ENCODE results near the gene PLCD3. TPM values are rescaled to one million over a fixed set of nuclear protein-coding genes. Genes with fewer than 3 reads are reported as not detected.

PLCD3 gene
- total RNA-seq, 1 experiment from 2014 or later = 21.0 TPM

- no peak for DNase-seq (ENCODE audit: low spot score)
These were observed 14.3 kb downstream of the PLCD3 start for GRCh38 chr17:45117848-45118646.

- no peak for DNase-seq (ENCODE audit: low spot score)
These were observed 15.0 kb downstream of the PLCD3 start for GRCh38 chr17:45117334-45117733.

- DNase-seq (ENCODE audit: low spot score) = no peak
These were observed 15.8 kb downstream of the PLCD3 start for GRCh38 chr17:45116434-45117016.

GRCh38 chr17:45115871-45116270 lies 16.4 kb downstream of the PLCD3 start:
- no peak for DNase-seq (ENCODE audit: low spot score)

- DNase-seq (ENCODE audit: low spot score) = no peak
These were observed 17.2 kb downstream of the PLCD3 start for GRCh38 chr17:45115015-45115625.

- no peak for DNase-seq (ENCODE audit: low spot score)
These were observed 18.0 kb downstream of the PLCD3 start for GRCh38 chr17:45114117-45114932.

- DNase-seq (ENCODE audit: low spot score) = no peak
These were observed 18.9 kb downstream of the PLCD3 start for GRCh38 chr17:45113424-45113754.

GRCh38 chr17:45112559-45113423 lies 19.5 kb downstream of the PLCD3 start:
- no peak for DNase-seq (ENCODE audit: low spot score)

- DNase-seq (ENCODE audit: low spot score) = no peak
These were observed 20.5 kb downstream of the PLCD3 start for GRCh38 chr17:45111850-45112249.

- DNase-seq (ENCODE audit: low spot score) = no peak
These were observed 21.4 kb downstream of the PLCD3 start for GRCh38 chr17:45110676-45111611.

- no peak for DNase-seq (ENCODE audit: low spot score)
These were observed 23.5 kb downstream of the PLCD3 start for GRCh38 chr17:45108595-45109521.

GRCh38 chr17:45108051-45108450 lies 24.3 kb downstream of the PLCD3 start:
- no peak for DNase-seq (ENCODE audit: low spot score)

- DNase-seq (ENCODE audit: low spot score) = no peak
These were observed 24.9 kb downstream of the PLCD3 start for GRCh38 chr17:45107293-45108010.

- no peak for DNase-seq (ENCODE audit: low spot score)
These were observed 25.7 kb downstream of the PLCD3 start for GRCh38 chr17:45106582-45106981.

GRCh38 chr17:45106096-45106495 lies 26.2 kb downstream of the PLCD3 start:
- no peak for DNase-seq (ENCODE audit: low spot score)

GRCh38 chr17:45104907-45105624 lies 27.2 kb downstream of the PLCD3 start:
- DNase-seq (ENCODE audit: low spot score) = no peak

GRCh38 chr17:45104497-45104896 lies 27.8 kb downstream of the PLCD3 start:
- DNase-seq (ENCODE audit: low spot score) = no peak

- no peak for DNase-seq (ENCODE audit: low spot score)
These were observed 28.3 kb downstream of the PLCD3 start for GRCh38 chr17:45104029-45104428.
